K562 (cell line): ENCODE data around the gene IP6K2. TPM values are rescaled to one million over a fixed set of nuclear protein-coding genes. Genes with fewer than 3 reads are reported as not detected.

Source experiments
- CREBBP ChIP-seq: IDR thresholded peaks from one replicate; pipeline ENCODE4 v1.6.1; 2012; ENCODE audit warnings: low read depth, mild to moderate bottlenecking, control low read depth, inconsistent platforms, low read length
- MEF2D ChIP-seq: conservative IDR thresholded peaks from 2 replicates; pipeline ENCODE4 v1.6.1; 2016; ENCODE audit warnings: low read depth, missing genetic modification characterization, missing compliant biosample characterization
- POLR2H ChIP-seq: IDR thresholded peaks from 2 replicates; pipeline ENCODE4 v1.6.1; 2016; ENCODE audit warnings: missing genetic modification characterization, low read depth, mild to moderate bottlenecking, control low read depth, missing compliant biosample characterization, moderate library complexity
- PTBP1 ChIP-seq: fragments of 200-400 bp; formaldehyde crosslinking; IDR thresholded peaks from 2 replicates; pipeline ENCODE4 v1.6.1; 2017; ENCODE audit warnings: low read depth, low read length
- RNF219 ChIP-seq: fragments of 250-450 bp; sonication (Bioruptor Pico); IDR thresholded peaks from 2 replicates; pipeline ENCODE4 v1.5.0; 2022; ENCODE audit warnings: mild to moderate bottlenecking
- SMARCE1 ChIP-seq: fragments of 450-650 bp; IDR thresholded peaks from 2 replicates; pipeline ENCODE4 v1.7.1; 2016; ENCODE audit warnings: mild to moderate bottlenecking
- SREBF1 ChIP-seq: fragments of 150-350 bp; IDR thresholded peaks from 2 replicates; pipeline ENCODE4 v1.6.1; 2014; ENCODE audit warnings: antibody characterized with exemption, low read depth, low read length, borderline replicate concordance
- SRSF9 ChIP-seq: fragments of 200-400 bp; formaldehyde crosslinking; IDR thresholded peaks from 2 replicates; pipeline ENCODE4 v1.6.1; 2017; ENCODE audit warnings: low read depth, low read length, borderline replicate concordance
- ZBTB5 ChIP-seq: fragments of 450-650 bp; IDR thresholded peaks from 2 replicates; pipeline ENCODE4 v1.6.1; 2017; ENCODE audit warnings: antibody characterized with exemption
- ZFP91 ChIP-seq: sonication (generic); formaldehyde crosslinking; IDR thresholded peaks from 2 replicates; pipeline ENCODE4 v1.8.0; 2022; ENCODE audit warnings: mild to moderate bottlenecking, missing genetic modification reagents
- ZNF12 ChIP-seq: sonication (generic); formaldehyde crosslinking; IDR thresholded peaks from 2 replicates; pipeline ENCODE4 v1.4.0; 2020; ENCODE audit warnings: mild to moderate bottlenecking, missing genetic modification reagents
- ZNF384 ChIP-seq: IDR thresholded peaks from 2 replicates; pipeline ENCODE4 v1.6.1; 2012; ENCODE audit warnings: low read depth, low read length, improper control_type of control experiment
- ZNF445 ChIP-seq: fragments of 250-450 bp; sonication (Bioruptor Pico); IDR thresholded peaks from 2 replicates; pipeline ENCODE4 v1.4.0; 2020; ENCODE audit warnings: low read depth, mild to moderate bottlenecking, moderate library complexity
- ZNF592 ChIP-seq: fragments of 450-650 bp; IDR thresholded peaks from 2 replicates; pipeline ENCODE4 v1.6.1; 2017; ENCODE audit warnings: antibody characterized with exemption, mild to moderate bottlenecking
- ZNF655 ChIP-seq: fragments of 250-450 bp; sonication (Bioruptor Pico); IDR thresholded peaks from 2 replicates; pipeline ENCODE4 v1.5.0; 2021
- ZNF780A ChIP-seq: fragments of 250-450 bp; sonication (Bioruptor Pico); IDR thresholded peaks from 2 replicates; pipeline ENCODE4 v1.5.0; 2021; ENCODE audit warnings: mild to moderate bottlenecking
- polyA plus RNA-seq, 8 experiments: library from polyadenylated mRNA; depleted of rRNA in 4 of 8; stranded (reverse) in 5 of 8; unstranded in 3 of 8; fragments of >200 nt; fragmentation: Nextera tagmentation in 2 of 8; fragmentation: Illumina TruSeq in 1 of 8; extraction: Ambion mirVana in 2 of 8; extraction: Trizol in 1 of 8; gene quantifications; 2 replicates each; pipeline versions ENCODE4 v1.2.1 to v1.2.3, GENCODE V29; 2011 to 2014; ENCODE audit warnings: inconsistent platforms in 1 of 8, missing spikeins in 1 of 8
- total RNA-seq, 7 experiments: library from RNA; depleted of rRNA in 6 of 7; stranded (reverse); fragments of >200 nt in 6 of 7; fragmentation: Illumina TruSeq in 2 of 7; extraction: Trizol in 2 of 7; gene quantifications; 2 replicates each; pipeline versions ENCODE4 v1.2.1 to v1.2.3, GENCODE V29; 2011 to 2021; ENCODE audit warnings: low replicate concordance in 1 of 7

IP6K2 gene
- total and polyA plus RNA-seq, 9 of the 15 experiments (the other 6 are each of a cell fraction or from before 2014, with no cell fraction given) = 19.6 to 78.1 (median 48.0) TPM

- TF ChIP-seq SMARCE1 (no peak), ZNF655 (CRISPR knock-in tag) (no peak), RNF219 (CRISPR knock-in tag) (no peak), ZFP91 (CRISPR knock-in tag) (no peak), ZNF592 (no peak), ZBTB5 (no peak), ZNF384 (no peak), MEF2D (no peak), SRSF9 (no peak), ZNF445 (CRISPR knock-in tag) (no peak), ZNF12 (no peak), POLR2H (tag) (no peak), ZNF780A (CRISPR knock-in tag) (no peak), SREBF1 (no peak), PTBP1 (no peak), CREBBP (no peak)
Measured at GRCh38 chr3:48662753-48663488, 54.1 kb downstream of the IP6K2 start, which contains the start of gene CELSR3 (continued).
